HG02678 (cell line): Measurements from ENCODE around the gene CDH12.
"Not testable (repeated sequence)": the region's sequence is repeated elsewhere in the genome, so short reads cannot be mapped to it uniquely, and the experiment has no call there.

Experiments
- ATAC-seq: cut with Tn5 transposase; IDR thresholded peaks from one replicate; pipeline ENCODE4 v1.9.1; 2021; ENCODE audit warnings: mild to moderate bottlenecking, moderate library complexity; ENCODE audit not compliant: unreplicated experiment

The CDH12 gene

GRCh38 chr5:22319798-22320197 is 533.3 kb downstream of the CDH12 start:
- ATAC-seq, result no peak

- no peak for ATAC-seq
Measured at GRCh38 chr5:22316294-22316693, 536.9 kb downstream of the CDH12 start.

GRCh38 chr5:22315052-22315451 is 538.1 kb downstream of the CDH12 start:
- ATAC-seq, result not testable (repeated sequence)

- no peak for ATAC-seq
Measured at GRCh38 chr5:22314548-22314947, 538.6 kb downstream of the CDH12 start.

- ATAC-seq, result no peak
Measured at GRCh38 chr5:22306011-22306410, 547.1 kb downstream of the CDH12 start.

- ATAC-seq, result no peak
Measured at GRCh38 chr5:22295832-22296231, 557.3 kb downstream of the CDH12 start.

GRCh38 chr5:22293147-22293546 is 560.0 kb downstream of the CDH12 start:
- ATAC-seq, result no peak

- ATAC-seq, result no peak
Measured at GRCh38 chr5:22278164-22278563, 575.0 kb downstream of the CDH12 start.

GRCh38 chr5:22277006-22277405 is 576.1 kb downstream of the CDH12 start:
- ATAC-seq, result no peak

- not testable (repeated sequence) for ATAC-seq
Measured at GRCh38 chr5:22265855-22266254, 587.3 kb downstream of the CDH12 start.

GRCh38 chr5:22258139-22258538 is 595.0 kb downstream of the CDH12 start:
- no peak for ATAC-seq

GRCh38 chr5:22250528-22250927 is 602.6 kb downstream of the CDH12 start:
- no peak for ATAC-seq

- no peak for ATAC-seq
Measured at GRCh38 chr5:22249209-22249729, 603.9 kb downstream of the CDH12 start.

- no peak for ATAC-seq
Measured at GRCh38 chr5:22245770-22246169, 607.4 kb downstream of the CDH12 start.

GRCh38 chr5:22242532-22242931 is 610.6 kb downstream of the CDH12 start:
- no peak for ATAC-seq

GRCh38 chr5:22238047-22238446 is 615.1 kb downstream of the CDH12 start:
- no peak for ATAC-seq

- no peak for ATAC-seq
Measured at GRCh38 chr5:22226423-22226822, 626.7 kb downstream of the CDH12 start.

GRCh38 chr5:22223079-22223478 is 630.1 kb downstream of the CDH12 start:
- no peak for ATAC-seq

GRCh38 chr5:22213703-22214495 is 639.2 kb downstream of the CDH12 start:
- ATAC-seq, result not testable (repeated sequence)

- not testable (repeated sequence) for ATAC-seq
Measured at GRCh38 chr5:22212254-22212991, 640.7 kb downstream of the CDH12 start.

- ATAC-seq, result not testable (repeated sequence)
Measured at GRCh38 chr5:22208463-22208862, 644.7 kb downstream of the CDH12 start.

GRCh38 chr5:22188651-22189050 is 664.5 kb downstream of the CDH12 start:
- not testable (repeated sequence) for ATAC-seq
